ENCODE data around the gene RETREG3.
"Not testable (repeated sequence)": the region's sequence is repeated elsewhere in the genome, so short reads cannot be mapped to it uniquely, and the experiment has no call there.

- TF ChIP-seq, protein P1, sequence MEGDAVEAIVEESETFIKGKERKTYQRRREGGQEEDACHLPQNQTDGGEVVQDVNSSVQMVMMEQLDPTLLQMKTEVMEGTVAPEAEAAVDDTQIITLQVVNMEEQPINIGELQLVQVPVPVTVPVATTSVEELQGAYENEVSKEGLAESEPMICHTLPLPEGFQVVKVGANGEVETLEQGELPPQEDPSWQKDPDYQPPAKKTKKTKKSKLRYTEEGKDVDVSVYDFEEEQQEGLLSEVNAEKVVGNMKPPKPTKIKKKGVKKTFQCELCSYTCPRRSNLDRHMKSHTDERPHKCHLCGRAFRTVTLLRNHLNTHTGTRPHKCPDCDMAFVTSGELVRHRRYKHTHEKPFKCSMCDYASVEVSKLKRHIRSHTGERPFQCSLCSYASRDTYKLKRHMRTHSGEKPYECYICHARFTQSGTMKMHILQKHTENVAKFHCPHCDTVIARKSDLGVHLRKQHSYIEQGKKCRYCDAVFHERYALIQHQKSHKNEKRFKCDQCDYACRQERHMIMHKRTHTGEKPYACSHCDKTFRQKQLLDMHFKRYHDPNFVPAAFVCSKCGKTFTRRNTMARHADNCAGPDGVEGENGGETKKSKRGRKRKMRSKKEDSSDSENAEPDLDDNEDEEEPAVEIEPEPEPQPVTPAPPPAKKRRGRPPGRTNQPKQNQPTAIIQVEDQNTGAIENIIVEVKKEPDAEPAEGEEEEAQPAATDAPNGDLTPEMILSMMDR (IDR thresholded peaks at IDR 0.05): not testable (repeated sequence)
- not testable (repeated sequence) for TF ChIP-seq POLR2A, EP300 (IDR thresholded peaks at IDR 0.05)
Observed at GRCh38 chr17:42609814-42610801, 934 bp upstream of the RETREG3 start.

Measured in suprapubic skin (tissue), 3 donors.